ENCODE results near the gene ZNHIT3.

Gene ZNHIT3

DNA sequence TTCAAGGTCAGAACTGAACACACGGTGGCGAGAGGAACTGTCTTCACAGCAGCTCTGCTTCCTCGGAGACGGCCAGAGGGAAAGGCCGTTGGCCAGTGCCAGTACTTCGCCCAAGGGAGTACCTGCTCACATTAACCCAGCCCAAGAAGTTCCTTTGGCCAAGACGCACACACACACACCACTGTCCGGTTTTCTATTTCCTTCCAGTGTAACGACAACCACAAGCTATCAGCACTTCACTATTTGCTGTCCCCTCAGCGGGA is 57.5 kb downstream of the ZNHIT3 start:
- peak overlapping the region; percentile 89 for H3K9ac ChIP-seq (ENCODE audit: insufficient read length, low read depth)
- peaks cover 18% of the 10 kb centered on the region for H3K36me3 ChIP-seq (ENCODE audit: insufficient read depth, insufficient read length, low read length)
- peak overlapping the region; percentile 91 for H3K4me3 ChIP-seq (ENCODE audit: insufficient read length, low read depth)
- H3K27me3 ChIP-seq (ENCODE audit: insufficient read depth, insufficient read length) = no peaks in the 10 kb centered on the region
- H3K4me1 ChIP-seq (ENCODE audit: insufficient read depth, insufficient read length) = no peaks in the 10 kb centered on the region
- TF ChIP-seq SUZ12 (IDR thresholded peaks at IDR 0.05; ENCODE audit: extremely low read depth, insufficient read depth, insufficient read length) (no peak), YY1 (IDR thresholded peaks at IDR 0.05; ENCODE audit: insufficient read depth, insufficient read length) (no peak), ZNF274 (IDR thresholded peaks at IDR 0.05; ENCODE audit: low read depth, low read length) (no peak)
- DNase-seq (ENCODE audit: low read depth, low spot score) = no peak
- no peaks in the 10 kb centered on the region for H3K9me3 ChIP-seq (ENCODE audit: insufficient read depth, low read length)

DNA sequence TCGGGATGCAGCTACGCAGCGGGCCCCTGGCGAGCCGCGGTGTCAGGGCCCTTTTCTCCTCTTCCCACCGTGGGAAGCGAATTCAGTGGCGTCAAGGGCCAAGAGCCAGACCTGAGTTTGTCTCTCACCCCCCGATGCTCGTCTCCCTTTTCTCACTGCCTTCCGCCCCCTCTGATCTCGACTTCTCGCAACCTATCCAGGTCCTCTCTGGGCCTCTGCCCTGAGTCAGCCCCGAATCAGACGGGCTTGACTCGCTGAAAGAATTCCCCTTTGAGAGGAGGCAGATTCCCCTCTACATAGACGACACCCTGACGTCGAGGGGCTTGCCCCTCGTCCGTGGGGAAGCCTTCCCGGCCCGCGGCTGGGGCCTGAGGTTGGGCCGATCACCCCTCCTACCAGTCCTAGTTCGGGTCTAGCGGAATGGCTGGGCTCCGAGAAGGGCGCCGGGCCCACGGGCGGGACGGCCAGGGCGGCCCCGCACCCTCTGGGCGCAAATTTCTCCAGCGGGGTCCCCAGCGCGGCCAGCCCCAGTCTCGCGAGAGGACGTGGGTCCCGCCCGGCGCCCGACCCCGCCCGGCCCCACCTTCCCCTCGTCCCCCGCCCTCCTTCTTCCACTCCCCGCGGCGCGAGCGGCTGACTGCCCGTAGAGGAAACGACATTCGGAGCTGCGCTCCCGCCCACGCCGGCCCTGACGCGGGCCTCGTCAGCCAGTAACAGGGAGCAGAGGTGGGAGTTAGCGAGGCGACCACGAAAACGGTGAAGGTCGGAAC is 58.0 kb downstream of the ZNHIT3 start, which contains the start of gene GGNBP2:
GGNBP2 (plus strand) TSS at position 613 of the 770 bp plus-strand sequence. CDS start 806 bp downstream, outside the sequence.
- peak within 1 kb of the TSS; percentile 92 for H3K9ac ChIP-seq (ENCODE audit: insufficient read length, low read depth)
- DNase-seq (ENCODE audit: low read depth, low spot score) = no peak
- H3K4me1 ChIP-seq (ENCODE audit: insufficient read depth, insufficient read length) = no peaks in the 10 kb centered on the region
- H3K27me3 ChIP-seq (ENCODE audit: insufficient read depth, insufficient read length) = no peaks in the 10 kb centered on the region
- no peaks in the 10 kb centered on the region for H3K9me3 ChIP-seq (ENCODE audit: insufficient read depth, low read length)
- TF ChIP-seq SUZ12 (IDR thresholded peaks at IDR 0.05; ENCODE audit: extremely low read depth, insufficient read depth, insufficient read length) (no peak), ZNF274 (IDR thresholded peaks at IDR 0.05; ENCODE audit: low read depth, low read length) (no peak), YY1 (IDR thresholded peaks at IDR 0.05; ENCODE audit: insufficient read depth, insufficient read length) (no peak)
- peak within 1 kb of the TSS; percentile 91 for H3K4me3 ChIP-seq (ENCODE audit: insufficient read length, low read depth)
- H3K36me3 ChIP-seq (ENCODE audit: insufficient read depth, insufficient read length, low read length) = peaks cover 18% of the 10 kb centered on the region

DNA sequence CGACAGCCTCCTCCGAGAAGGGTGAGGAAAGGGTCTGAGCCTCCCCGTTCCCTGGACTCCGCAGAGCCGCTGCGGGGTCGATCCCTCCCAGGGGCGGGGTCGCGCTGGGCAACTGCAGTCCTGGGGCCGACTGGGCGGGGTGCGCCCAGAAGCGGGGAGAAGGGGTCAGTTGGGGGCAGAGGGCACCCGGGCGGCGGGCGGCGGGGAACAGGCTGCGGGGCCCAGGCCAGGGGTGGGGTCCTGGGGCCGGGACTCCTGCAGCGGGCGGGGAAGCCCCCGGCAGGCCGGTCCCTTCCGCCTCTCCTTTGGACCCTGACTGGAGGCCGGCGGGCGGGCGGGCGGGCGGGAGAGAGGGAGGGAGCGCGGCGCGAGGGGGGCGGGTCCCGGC is 58.6 kb downstream of the ZNHIT3 start:
- TF ChIP-seq YY1 (IDR thresholded peaks at IDR 0.05; ENCODE audit: insufficient read depth, insufficient read length) = no peak
- TF ChIP-seq ZNF274 (IDR thresholded peaks at IDR 0.05; ENCODE audit: low read depth, low read length) = no peak
- TF ChIP-seq SUZ12 (IDR thresholded peaks at IDR 0.05; ENCODE audit: extremely low read depth, insufficient read depth, insufficient read length) = no peak
- Histone ChIP-seq H3K36me3 (ENCODE audit: insufficient read depth, insufficient read length, low read length) (peaks cover 19% of the 10 kb centered on the region), H3K4me1 (ENCODE audit: insufficient read depth, insufficient read length) (no peaks in the 10 kb centered on the region), H3K9ac (ENCODE audit: insufficient read length, low read depth) (peak overlapping the region; percentile 90), H3K4me3 (ENCODE audit: insufficient read length, low read depth) (peak overlapping the region; percentile 91), H3K9me3 (ENCODE audit: insufficient read depth, low read length) (no peaks in the 10 kb centered on the region), H3K27me3 (ENCODE audit: insufficient read depth, insufficient read length) (no peaks in the 10 kb centered on the region)
- no peak for DNase-seq (ENCODE audit: low read depth, low spot score)
